ENCODE results near the gene FBN2.
A peak's percentile ranks its signal among the peaks of the same experiment; 100 is the strongest.

Gene FBN2

DNA sequence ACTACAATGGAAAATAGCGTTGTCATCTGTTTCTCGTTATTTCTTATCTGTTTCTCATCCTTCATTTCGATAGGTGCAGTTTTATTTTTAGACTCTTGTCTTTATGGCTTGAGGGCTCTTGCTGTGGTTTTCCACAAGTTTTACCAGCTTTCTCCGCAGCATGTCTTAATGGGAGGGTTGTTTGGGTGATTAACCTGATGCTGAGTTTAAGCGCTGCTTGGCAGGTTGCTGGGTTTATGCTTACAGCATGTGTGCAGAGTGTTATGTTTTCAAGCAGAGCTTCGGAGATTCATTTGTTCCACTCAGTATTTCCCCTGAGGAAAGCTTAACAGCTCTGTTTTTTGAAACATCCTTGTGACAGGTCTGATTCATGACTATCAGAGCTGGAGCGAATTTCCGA, 300.5 kb downstream of the FBN2 start:
- no peak for DNase-seq

DNA sequence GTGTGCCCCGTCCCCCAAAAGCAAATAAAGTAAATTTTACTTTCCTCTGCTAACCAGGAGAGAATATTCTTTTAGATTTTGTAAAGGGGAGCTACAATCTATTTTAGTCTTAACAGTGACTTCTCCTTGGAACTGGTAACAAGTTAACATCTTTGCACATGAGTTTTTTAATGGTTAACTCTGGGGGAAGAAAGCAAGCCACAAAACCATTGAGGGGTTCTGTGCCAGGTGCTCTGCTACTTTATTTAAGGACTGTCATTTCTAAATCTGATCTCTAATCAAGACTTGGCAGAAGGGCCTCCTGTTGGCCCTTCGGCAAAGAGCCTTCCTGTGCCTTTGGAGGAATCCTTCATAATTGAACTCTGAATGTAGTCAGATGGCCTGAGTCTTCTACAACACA, 301.0 kb downstream of the FBN2 start:
- no peak for DNase-seq

DNA sequence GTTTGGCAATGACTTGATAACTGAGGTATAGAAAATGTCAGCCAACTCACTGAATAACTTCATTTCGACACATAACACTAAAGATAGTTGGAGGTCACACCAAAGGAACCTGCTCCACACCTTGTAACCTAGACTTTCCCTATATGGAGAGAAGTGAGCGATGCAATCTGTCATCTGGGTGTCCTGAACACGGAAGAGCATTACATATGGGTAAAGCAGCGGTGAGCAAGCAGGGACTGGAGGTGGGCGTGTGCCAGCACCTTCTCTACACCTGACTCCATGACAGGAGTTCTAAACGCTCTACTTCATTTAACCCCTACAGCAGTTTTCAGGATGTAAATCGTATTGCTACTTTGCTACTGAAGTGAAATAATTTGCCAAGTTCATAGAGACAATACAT, 301.7 kb downstream of the FBN2 start:
- DNase-seq, result no peak

DNA sequence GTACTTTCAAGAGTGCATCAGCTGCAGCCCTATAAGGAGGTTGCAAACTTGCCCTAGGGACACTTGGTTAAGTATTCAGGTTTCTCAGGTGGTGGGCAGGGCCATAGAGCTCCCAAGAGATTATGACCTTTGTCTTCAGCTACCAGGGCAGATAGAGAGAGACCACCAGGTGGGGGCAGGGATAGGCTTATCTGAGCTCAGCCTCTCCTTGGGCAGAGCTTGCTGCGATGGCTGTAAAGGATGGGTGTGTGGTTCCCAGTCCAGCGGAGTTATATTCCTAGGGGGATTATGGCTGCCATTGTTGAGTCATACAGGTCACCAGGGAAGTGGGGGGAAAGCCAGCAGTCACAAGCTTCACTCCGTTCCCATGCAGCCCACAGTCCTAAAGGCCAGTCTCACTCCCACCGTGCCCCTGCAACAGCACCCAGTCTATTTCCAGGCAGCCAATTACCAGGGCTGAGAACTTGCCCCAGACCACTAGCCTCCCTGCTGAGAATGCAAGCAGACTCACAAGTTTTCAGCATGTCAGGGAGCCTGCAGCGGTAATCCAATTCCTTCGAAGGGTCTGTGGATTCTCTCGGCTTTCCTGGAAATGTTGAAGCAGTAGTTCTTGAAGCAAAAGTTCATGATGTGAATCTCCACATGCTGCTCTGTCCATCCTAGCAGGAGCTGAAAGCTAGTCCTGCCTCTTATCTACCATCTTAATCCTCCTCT, 303.0 kb downstream of the FBN2 start:
- no peak for DNase-seq

DNA sequence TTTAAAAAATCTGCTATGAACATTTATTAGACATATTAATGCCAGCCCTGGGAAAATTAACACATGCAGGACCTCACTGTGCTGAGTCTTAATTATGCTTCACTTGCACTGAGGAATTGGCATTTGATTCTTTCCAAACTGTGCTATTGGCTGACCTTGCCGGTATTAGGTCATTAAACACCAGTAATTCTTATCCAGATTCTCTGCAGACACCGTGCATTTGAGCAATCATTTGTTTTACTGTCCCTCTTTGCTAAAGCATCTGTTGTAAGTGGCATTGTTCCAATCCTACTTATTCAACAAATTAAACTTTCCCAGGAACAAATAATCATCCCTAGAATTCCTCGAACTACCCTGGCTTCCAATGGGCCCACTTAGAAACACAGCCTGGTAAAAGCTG, 309.5 kb downstream of the FBN2 start:
- DNase-seq, result peak; percentile 43

DNA sequence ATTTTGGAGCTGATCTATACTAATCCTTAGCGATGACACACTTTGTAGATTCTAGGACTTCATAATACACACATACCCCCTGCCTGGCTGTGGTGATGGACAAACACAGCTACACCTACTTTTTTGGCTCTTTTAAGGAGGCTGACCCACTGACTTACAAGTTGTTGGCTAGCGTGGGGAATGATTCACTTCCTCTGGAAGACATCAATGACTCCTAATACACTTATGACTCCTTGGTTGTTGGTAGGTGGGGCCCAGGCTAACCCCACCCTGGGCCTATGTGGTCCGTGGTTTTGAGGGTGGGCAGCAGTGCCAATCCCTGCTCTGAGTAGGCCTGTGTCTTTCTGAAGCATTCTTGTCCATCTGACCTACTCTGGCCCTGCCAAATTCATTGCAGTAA, 310.0 kb downstream of the FBN2 start:
- peak; percentile 90 for DNase-seq

DNA sequence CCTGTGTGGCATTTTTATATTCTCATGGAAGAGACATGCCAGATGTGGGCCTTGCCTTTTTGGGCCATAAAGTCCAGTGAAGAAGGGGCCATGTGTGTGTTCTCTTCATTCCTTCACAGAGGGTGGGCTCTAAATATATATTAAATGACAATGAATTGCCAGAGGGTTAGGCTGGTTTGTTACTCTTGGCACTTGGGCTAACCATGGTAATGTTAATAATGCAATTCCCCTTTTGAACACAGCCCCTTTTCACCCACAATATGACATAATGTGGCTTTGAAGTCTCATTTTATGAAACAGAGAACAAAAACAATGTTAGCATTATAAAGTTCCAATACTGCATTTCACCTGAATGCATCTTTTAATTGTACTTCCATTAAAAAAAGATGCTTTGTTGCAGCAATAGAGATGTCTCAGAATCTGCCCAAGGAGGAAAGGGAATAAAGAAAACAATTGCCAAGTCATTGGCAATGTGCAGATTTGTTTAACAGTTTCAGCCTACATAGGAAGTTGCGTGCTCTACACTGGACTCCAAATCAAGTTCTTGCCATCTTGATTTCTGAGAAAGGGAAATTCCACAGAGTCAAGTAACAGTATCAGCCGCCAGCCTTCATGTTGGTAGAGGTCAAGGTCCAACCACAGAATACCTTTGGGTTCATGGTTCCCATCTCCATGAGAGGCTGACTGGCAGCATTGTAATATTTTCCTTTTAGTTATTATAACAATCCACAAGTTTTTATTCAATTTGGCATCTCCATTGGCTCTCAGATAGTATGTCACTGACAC, 312.6 kb downstream of the FBN2 start:
- no peak for DNase-seq

- DNase-seq, result no peak
Observed at GRCh38 chr5:128224336-128224735, 313.7 kb downstream of the FBN2 start.

GRCh38 chr5:128220841-128221240, 317.2 kb downstream of the FBN2 start:
- no peak for DNase-seq

- peak; percentile 53 for DNase-seq
Observed at GRCh38 chr5:128216860-128217531, 321.0 kb downstream of the FBN2 start.

- no peak for DNase-seq
Observed at GRCh38 chr5:128216285-128216684, 321.8 kb downstream of the FBN2 start.

DNA sequence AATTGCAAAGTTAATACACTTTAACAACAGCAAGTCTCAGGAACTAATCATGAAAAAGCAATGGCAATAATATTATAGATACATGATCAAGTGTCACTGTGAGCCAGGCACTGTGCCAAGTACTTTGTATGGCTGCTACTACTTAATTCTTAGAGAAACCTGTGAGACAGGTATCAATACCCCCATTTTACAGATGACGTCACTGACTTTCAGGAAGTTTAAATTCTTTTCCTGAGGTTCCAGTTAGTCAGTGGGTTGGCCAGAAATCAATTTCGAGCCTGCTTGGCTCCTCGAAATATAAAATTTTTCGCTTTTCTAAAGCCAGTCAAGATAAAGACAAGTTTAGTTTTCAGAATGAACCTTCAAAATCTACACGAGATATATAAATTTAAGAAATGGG, 324.2 kb downstream of the FBN2 start:
- DNase-seq, result no peak

DNA sequence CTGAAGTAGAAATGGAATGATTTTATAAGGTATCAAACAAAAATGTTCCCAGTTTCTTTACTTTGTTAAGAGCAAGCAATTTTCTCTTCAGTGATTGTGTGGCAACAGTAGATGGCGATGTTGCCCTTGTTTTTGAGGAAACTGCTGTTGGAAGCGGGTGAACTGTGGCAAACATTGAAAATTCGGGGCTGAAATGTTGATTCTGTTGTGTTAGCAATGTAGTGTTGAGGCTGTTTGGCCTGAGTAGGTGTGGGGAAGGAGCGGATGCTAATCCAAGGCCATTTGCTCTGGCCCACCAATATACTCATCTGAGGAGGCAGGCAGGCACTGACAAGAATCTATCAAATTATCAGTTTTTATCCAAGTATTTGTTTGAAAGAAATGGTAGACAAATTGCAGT, 324.7 kb downstream of the FBN2 start:
- DNase-seq, result peak; percentile 56

DNA sequence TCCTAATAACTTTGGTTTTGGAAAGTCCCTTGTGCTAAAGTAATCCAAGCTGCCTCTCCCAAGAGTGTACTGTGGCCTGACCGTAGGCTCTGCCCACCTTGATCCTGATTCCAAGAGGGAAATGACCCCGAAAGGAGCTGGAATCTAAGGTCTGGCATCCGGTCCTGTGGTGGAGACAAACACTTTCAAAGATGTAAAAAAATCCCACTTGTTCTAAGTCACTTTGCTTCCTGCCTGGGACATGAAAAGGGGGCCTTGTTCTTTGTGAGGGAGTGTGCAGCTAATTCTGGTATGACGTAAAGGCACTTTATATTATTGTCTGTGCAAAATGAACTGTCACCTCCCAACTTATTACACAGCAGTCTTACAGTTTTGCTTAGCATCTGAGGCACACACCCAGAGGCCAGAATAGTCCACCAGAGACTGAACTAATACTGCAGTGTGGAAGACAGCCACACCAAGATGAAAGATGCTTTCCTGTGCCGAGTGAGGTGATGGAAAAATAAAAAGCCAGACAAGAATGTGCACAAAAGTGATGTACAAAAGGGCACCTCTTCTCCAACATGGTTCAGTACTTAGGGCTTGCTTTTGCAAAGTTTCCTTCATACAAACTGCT, 325.7 kb downstream of the FBN2 start:
- DNase-seq, result no peak

DNA sequence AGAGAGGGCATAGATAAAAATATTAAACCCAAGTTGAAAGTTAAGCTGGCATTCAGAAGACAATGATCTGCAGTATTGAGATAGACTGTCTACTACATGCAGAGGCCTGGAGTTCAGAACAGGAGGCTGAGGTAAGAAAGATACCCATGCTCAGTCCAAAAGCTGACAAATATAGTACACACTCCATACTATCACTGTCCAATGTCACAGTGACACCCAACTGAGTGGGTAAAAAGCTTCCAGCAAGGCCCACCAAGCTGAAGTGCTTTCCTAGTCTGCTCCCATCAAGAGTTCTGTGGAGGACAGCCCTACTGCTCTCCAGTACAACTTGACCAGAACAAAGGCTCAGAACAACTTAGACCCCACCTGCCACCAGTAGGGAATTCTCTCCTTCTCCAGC, 329.6 kb downstream of the FBN2 start:
- DNase-seq, result no peak
